C4-2B (cell line): ENCODE data around the gene ALKAL2.

Experiments
- H3K27ac ChIP-seq: fragments of 450-650 bp; 2 replicates; pipeline ENCODE4 v1.5.1; 2017
- CTCF ChIP-seq: fragments of 450-650 bp; conservative IDR thresholded peaks from 2 replicates; pipeline ENCODE4 v1.5.1; 2017; ENCODE audit warnings: mild to moderate bottlenecking
- ZFX ChIP-seq: fragments of 450-650 bp; IDR thresholded peaks from 2 replicates; pipeline ENCODE4 v1.6.1; 2017

Gene ALKAL2

GRCh38 chr2:289362-290089 lies 1.6 kb upstream of the ALKAL2 start:
- TF ChIP-seq ZFX = no peak
- TF ChIP-seq CTCF = no peak
- H3K27ac ChIP-seq = no peak overlapping the region

GRCh38 chr2:288758-289361 lies 969 bp upstream of the ALKAL2 start:
- H3K27ac ChIP-seq = no peak overlapping the region
- no peak for TF ChIP-seq ZFX
- TF ChIP-seq CTCF = no peak

GRCh38 chr2:287471-287885 lies 413 bp downstream of the ALKAL2 start:
- H3K27ac ChIP-seq = no peak overlapping the region
- TF ChIP-seq CTCF (no peak), ZFX (no peak)

GRCh38 chr2:286774-287392 lies 1.0 kb downstream of the ALKAL2 start:
- no peak overlapping the region for H3K27ac ChIP-seq
- TF ChIP-seq ZFX (no peak), CTCF (no peak)

- no peak for TF ChIP-seq CTCF
- no peak for TF ChIP-seq ZFX
- H3K27ac ChIP-seq = no peak overlapping the region
Measured at GRCh38 chr2:286035-286434, 1.9 kb downstream of the ALKAL2 start.

GRCh38 chr2:285531-285930 lies 2.4 kb downstream of the ALKAL2 start:
- no peak for TF ChIP-seq CTCF
- no peak for TF ChIP-seq ZFX
- H3K27ac ChIP-seq = no peak overlapping the region

GRCh38 chr2:284896-285492 lies 2.9 kb downstream of the ALKAL2 start:
- TF ChIP-seq CTCF (no peak), ZFX (no peak)
- peak overlapping the region; percentile 53 for H3K27ac ChIP-seq
